SK-N-SH (cell line): ENCODE data around the gene VGF. TPM values are rescaled to one million over a fixed set of nuclear protein-coding genes. Genes with fewer than 3 reads are reported as not detected.

Source experiments
- CTCF ChIA-PET: fragments of 300-600, 350-600 bp; formaldehyde crosslinking; extraction: SDS; loops from one replicate; lab custom pipeline; 2021; lab: Yijun Ruan, JAX
- POLR2A ChIA-PET: fragments of 350-600 bp; sonication (Branson Sonifier 250); formaldehyde crosslinking; extraction: SDS; loops from one replicate; lab custom pipeline; 2020; ENCODE audit warnings: antibody characterized with exemption, inconsistent platforms; lab: Yijun Ruan, JAX
- DNase-seq: peaks from one replicate; pipeline ENCODE4 v3.0.0; 2012
- H2AFZ ChIP-seq: fragments of 200-600 bp; sonication (generic); 2 replicates; pipeline ENCODE4 v1.8.1; 2016; ENCODE audit warnings: antibody characterized with exemption, mild to moderate bottlenecking, low read depth
- H3F3A ChIP-seq: fragments of 200-600 bp; sonication (generic); replicated peaks from 2 replicates; pipeline ENCODE3; 2016; ENCODE audit warnings: antibody characterized with exemption, mild to moderate bottlenecking; ENCODE audit not compliant: insufficient read depth
- H3K27ac ChIP-seq, 2 experiments: fragments of 200-500 bp in 1 of 2; fragments of 200-600 bp in 1 of 2; sonication (Bioruptor generic) in 1 of 2; sonication (generic), shearing (Covaris generic) in 1 of 2; 2 replicates each; pipeline versions ENCODE4 v1.5.1 to v1.6.1; 2014 to 2016; ENCODE audit warnings: low read depth in 2 of 2, inconsistent platforms in 1 of 2, low read length in 1 of 2, mild to moderate bottlenecking in 1 of 2, mixed read lengths in 1 of 2
- H3K27me3 ChIP-seq: fragments of 200-600 bp; sonication (generic), shearing (Covaris generic); 2 replicates; pipeline ENCODE4 v1.6.1; 2016; ENCODE audit warnings: mixed run types; ENCODE audit not compliant: insufficient read depth
- H3K36me3 ChIP-seq, 2 experiments: fragments of 200-500 bp in 1 of 2; fragments of 200-600 bp in 1 of 2; sonication (Bioruptor generic) in 1 of 2; sonication (generic) in 1 of 2; replicated peaks in 1 of 2; 2 replicates each; pipeline versions ENCODE3 to v1.5.1; 2014 to 2016; ENCODE audit warnings: low read length in 1 of 2, mild to moderate bottlenecking in 1 of 2; ENCODE audit not compliant: insufficient read depth in 2 of 2, control insufficient read depth in 1 of 2
- H3K4me1 ChIP-seq, 2 experiments: fragments of 200-500 bp in 1 of 2; fragments of 200-600 bp in 1 of 2; sonication (Bioruptor generic) in 1 of 2; sonication (generic), shearing (Covaris generic) in 1 of 2; 2 replicates each; pipeline versions ENCODE4 v1.5.1 to v1.6.1; 2014 to 2016; ENCODE audit warnings: low read depth in 1 of 2, low read length in 1 of 2, mixed run types in 1 of 2; ENCODE audit not compliant: insufficient read depth in 2 of 2, control insufficient read depth in 1 of 2
- H3K4me2 ChIP-seq: fragments of 200-600 bp; sonication (generic), shearing (Covaris generic); 2 replicates; pipeline ENCODE4 v1.6.1; 2017; ENCODE audit warnings: mixed run types
- H3K4me3 ChIP-seq, 2 experiments: fragments of 200-500 bp in 1 of 2; fragments of 200-600 bp in 1 of 2; sonication (Bioruptor generic) in 1 of 2; sonication (generic), shearing (Covaris generic) in 1 of 2; 2 replicates each; pipeline versions ENCODE4 v1.5.1 to v1.8.1; 2014 to 2016; ENCODE audit warnings: low read depth in 2 of 2, inconsistent platforms in 1 of 2, low read length in 1 of 2, mild to moderate bottlenecking in 1 of 2, mixed read lengths in 1 of 2, moderate library complexity in 1 of 2
- H3K79me2 ChIP-seq: fragments of 200-600 bp; sonication (generic); 2 replicates; pipeline ENCODE4 v1.8.1; 2017; ENCODE audit warnings: mild to moderate bottlenecking; ENCODE audit not compliant: insufficient read depth
- H3K9ac ChIP-seq: fragments of 200-600 bp; sonication (generic); 2 replicates; pipeline ENCODE4 v1.6.1; 2017; ENCODE audit warnings: mixed run types
- H3K9me2 ChIP-seq: fragments of 200-600 bp; sonication (generic); 2 replicates; pipeline ENCODE4 v1.6.1; 2017; ENCODE audit warnings: mixed run types
- H3K9me3 ChIP-seq: fragments of 200-600 bp; sonication (generic); 2 replicates; pipeline ENCODE4 v1.6.1; 2017; ENCODE audit warnings: mixed run types, mild to moderate bottlenecking, moderate library complexity
- H4K20me1 ChIP-seq: fragments of 200-600 bp; sonication (generic); 2 replicates; pipeline ENCODE4 v1.6.1; 2017; ENCODE audit warnings: mild to moderate bottlenecking, mixed run types; ENCODE audit not compliant: insufficient read depth
- CHD2 ChIP-seq: fragments of 150-350 bp; IDR thresholded peaks from 2 replicates; pipeline ENCODE4 v1.6.1; 2018; ENCODE audit warnings: low read length; ENCODE audit not compliant: partially characterized antibody
- EP300 ChIP-seq, 2 experiments: IDR thresholded peaks; 2 replicates each; pipeline versions ENCODE4 v1.4.0 to v1.6.1; 2012; ENCODE audit warnings: borderline replicate concordance in 1 of 2, low read depth in 1 of 2, low read length in 1 of 2
- FOXJ3 ChIP-seq: sonication (generic); formaldehyde crosslinking; IDR thresholded peaks from 2 replicates; pipeline ENCODE4 v1.5.1; 2020; ENCODE audit warnings: mild to moderate bottlenecking, missing genetic modification reagents
- FOXM1 ChIP-seq: IDR thresholded peaks from 2 replicates; pipeline ENCODE4 v1.4.0; 2012; ENCODE audit warnings: low read depth, mild to moderate bottlenecking
- GABPA ChIP-seq: IDR thresholded peaks from 2 replicates; pipeline ENCODE4 v1.4.0; 2012; ENCODE audit warnings: low read depth, mild to moderate bottlenecking
- GATA2 ChIP-seq: sonication (generic); formaldehyde crosslinking; IDR thresholded peaks from 2 replicates; pipeline ENCODE4 v1.5.0; 2020; ENCODE audit warnings: mild to moderate bottlenecking, missing genetic modification reagents
- MXI1 ChIP-seq: IDR thresholded peaks from 2 replicates; pipeline ENCODE4 v1.6.1; 2012; ENCODE audit warnings: mild to moderate bottlenecking, low read depth, low read length, improper control_type of control experiment
- RAD21 ChIP-seq: IDR thresholded peaks from 2 replicates; pipeline ENCODE4 v1.6.1; 2012; ENCODE audit warnings: mild to moderate bottlenecking, low read length
- RFX5 ChIP-seq: IDR thresholded peaks from 2 replicates; pipeline ENCODE4 v1.6.1; 2012; ENCODE audit warnings: mild to moderate bottlenecking, improper control_type of control experiment, low read length
- RXRA ChIP-seq: IDR thresholded peaks from 2 replicates; pipeline ENCODE4 v1.4.0; 2012; ENCODE audit warnings: low read depth, mild to moderate bottlenecking, borderline replicate concordance
- SMC3 ChIP-seq: IDR thresholded peaks from 2 replicates; pipeline ENCODE4 v1.6.1; 2012; ENCODE audit warnings: low read depth, low read length, improper control_type of control experiment
- TCF12 ChIP-seq: IDR thresholded peaks from 2 replicates; pipeline ENCODE4 v1.4.0; 2012
- TEAD4 ChIP-seq: IDR thresholded peaks from 2 replicates; pipeline ENCODE4 v1.4.0; 2012; ENCODE audit warnings: mild to moderate bottlenecking, borderline replicate concordance; ENCODE audit not compliant: insufficient read depth
- YY1 ChIP-seq: IDR thresholded peaks from 2 replicates; pipeline ENCODE4 v1.4.0; 2012; ENCODE audit warnings: low read depth, mild to moderate bottlenecking
- WGBS: methylation state at CpG from one replicate; pipeline ENCODE4 v1.1.6; 2017; ENCODE audit warnings: low lambda C conversion rate; 5-methylcytosine and 5-hydroxymethylcytosine counted together
- polyA plus RNA-seq, 3 experiments: library from polyadenylated mRNA; depleted of rRNA; stranded (reverse); fragments of >200 nt; gene quantifications; 2 replicates each; pipeline ENCODE4 v1.2.3, GENCODE V29; 2012
- TF ChIP-seq, protein P1 (sequence below): IDR thresholded peaks from 2 replicates; pipeline ENCODE4 v1.4.0; 2012; ENCODE audit warnings: low read depth
- TF ChIP-seq, protein P2 (sequence below): fragments of 150-350 bp; IDR thresholded peaks from 2 replicates; pipeline ENCODE4 v1.6.1; 2017; ENCODE audit warnings: antibody characterized with exemption, low read length, low read depth, borderline replicate concordance

Gene VGF
- polyA plus RNA-seq, 1 of the 3 experiments (the other 2 are of a cell fraction): 54.3 TPM

DNA sequence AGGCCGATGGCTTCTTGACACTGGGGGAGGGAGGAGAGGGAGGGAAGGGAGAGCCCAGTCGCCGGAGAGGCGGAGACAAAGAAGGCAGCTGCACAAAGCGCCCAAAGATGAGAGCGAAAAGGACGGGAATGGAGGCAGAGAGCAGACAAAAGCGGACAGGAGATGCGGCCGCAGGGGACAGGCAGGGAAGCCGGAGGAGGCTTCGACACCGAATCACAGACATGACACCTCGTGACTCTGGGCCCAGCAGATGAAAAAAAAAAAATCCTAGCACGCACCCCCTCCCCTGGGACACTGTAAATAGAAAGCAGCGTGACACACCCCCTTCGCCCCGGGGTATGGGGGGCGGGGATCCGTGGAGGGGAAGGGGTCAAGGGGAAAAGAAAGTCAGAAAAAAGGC is 13.7 kb upstream of the VGF start:
- ChIA-PET CTCF (interaction anchor here (1.0 to 6.7 kb wide), 8 partner anchors 8 to 37 kb away, joined by 3 to 43 read pairs (median 6); no protein-coding TSS in a partner anchor), POLR2A (interaction anchor here (1.0 to 2.1 kb wide), 4 partner anchors 10 to 39 kb away, joined by 3 to 9 read pairs (median 3); partner anchors contain the start of genes VGF and ZNHIT1)
- Histone ChIP-seq H3K9ac (no peak overlapping the region), H3K4me1 (peaks cover 0 to 16% of the 10 kb centered on the region in 2 experiments; a peak in 1 of 4 replicates), H3K4me2 (peak overlapping the region; percentile 72), H2AFZ (peak overlapping the region; percentile 47; the same call in 1 of the 2 replicates), H3K4me3 (peak overlapping the region; percentile 48 to 49; a peak in 3 of 4 replicates), H3F3A (no peaks in the 10 kb centered on the region), H3K36me3 (no peaks in the 10 kb centered on the region), H3K9me3 (no peaks in the 10 kb centered on the region), H3K27ac (no peak overlapping the region; a peak in 1 of 4 replicates), H3K79me2 (no peaks in the 10 kb centered on the region), H4K20me1 (no peaks in the 10 kb centered on the region), H3K27me3 (peaks cover 28% of the 10 kb centered on the region), H3K9me2 (no peaks in the 10 kb centered on the region)
- WGBS: 6% methylated on average over 20 of the region's 20 CpGs
- peak; percentile 81 for DNase-seq
- TF ChIP-seq, protein P1, sequence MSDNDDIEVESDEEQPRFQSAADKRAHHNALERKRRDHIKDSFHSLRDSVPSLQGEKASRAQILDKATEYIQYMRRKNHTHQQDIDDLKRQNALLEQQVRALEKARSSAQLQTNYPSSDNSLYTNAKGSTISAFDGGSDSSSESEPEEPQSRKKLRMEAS: no peak
- TF ChIP-seq CHD2: no peak
- peak; percentile 76 for TF ChIP-seq MXI1
- no peak for TF ChIP-seq EP300 (IDR thresholded peaks at IDR 0.05; ENCODE audit: borderline replicate concordance in 1 of 2, low read depth in 1 of 2, low read length in 1 of 2)

DNA sequence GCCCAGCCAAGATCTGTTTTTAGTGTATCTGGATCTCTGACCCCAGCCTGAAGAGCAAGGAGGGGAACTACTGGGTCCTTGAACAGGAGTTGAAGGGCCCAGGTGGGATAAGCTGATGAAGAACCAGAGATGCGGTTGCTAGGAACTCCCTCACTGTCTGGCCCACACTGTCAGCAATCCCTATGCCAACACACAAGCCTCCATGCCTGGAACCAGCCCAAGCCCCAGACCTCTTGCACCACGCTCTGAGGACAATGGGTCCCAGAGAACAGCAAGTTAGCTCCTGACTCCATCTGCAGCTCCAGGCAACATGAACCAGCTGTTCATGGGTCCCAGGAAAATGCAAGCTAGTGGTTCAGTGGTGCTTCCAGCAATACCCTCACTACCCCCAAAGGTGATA is 12.3 kb upstream of the VGF start:
- Histone ChIP-seq H3K79me2 (no peaks in the 10 kb centered on the region), H3K9me2 (no peaks in the 10 kb centered on the region), H3K36me3 (no peaks in the 10 kb centered on the region), H3K9me3 (no peaks in the 10 kb centered on the region), H3K9ac (no peak overlapping the region), H2AFZ (no peak overlapping the region), H3K4me2 (no peak overlapping the region), H4K20me1 (no peaks in the 10 kb centered on the region), H3K4me3 (no peak overlapping the region), H3F3A (no peaks in the 10 kb centered on the region), H3K27ac (no peak overlapping the region), H3K27me3 (peaks cover 28% of the 10 kb centered on the region), H3K4me1 (peaks cover 0 to 16% of the 10 kb centered on the region in 2 experiments; a peak in 1 of 4 replicates)
- TF ChIP-seq SMC3: no peak
- no peak for TF ChIP-seq GABPA
- TF ChIP-seq RXRA: no peak
- no peak for TF ChIP-seq EP300 (IDR thresholded peaks at IDR 0.05; ENCODE audit: borderline replicate concordance in 1 of 2, low read depth in 1 of 2, low read length in 1 of 2)
- no peak for TF ChIP-seq RFX5
- no peak for TF ChIP-seq TCF12
- no peak for TF ChIP-seq TEAD4
- TF ChIP-seq, protein P2, sequence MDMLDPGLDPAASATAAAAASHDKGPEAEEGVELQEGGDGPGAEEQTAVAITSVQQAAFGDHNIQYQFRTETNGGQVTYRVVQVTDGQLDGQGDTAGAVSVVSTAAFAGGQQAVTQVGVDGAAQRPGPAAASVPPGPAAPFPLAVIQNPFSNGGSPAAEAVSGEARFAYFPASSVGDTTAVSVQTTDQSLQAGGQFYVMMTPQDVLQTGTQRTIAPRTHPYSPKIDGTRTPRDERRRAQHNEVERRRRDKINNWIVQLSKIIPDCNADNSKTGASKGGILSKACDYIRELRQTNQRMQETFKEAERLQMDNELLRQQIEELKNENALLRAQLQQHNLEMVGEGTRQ: no peak
- TF ChIP-seq YY1: no peak
- no peak for TF ChIP-seq RAD21
- TF ChIP-seq, protein P1: no peak
- no peak for TF ChIP-seq FOXM1
- no peak for TF ChIP-seq FOXJ3 (CRISPR knock-in tag)
- TF ChIP-seq CHD2: no peak
- TF ChIP-seq GATA2: no peak
- ChIA-PET CTCF (interaction anchor here (1.0 to 6.7 kb wide), 8 partner anchors 9 to 67 kb away, joined by 3 to 43 read pairs (median 4); partner anchors contain the start of gene FIS1), POLR2A (interaction anchor here (2.1 kb wide), 1 partner anchor 12 kb away, joined by 9 read pairs; the partner anchor contains the start of gene VGF)
- 92% methylated on average over 2 of the region's 2 CpGs for whole genome bisulfite sequencing
- DNase-seq: peak; percentile 12
